ENCODE measurements around the gene CPA4.

GRCh38 chr7:130334274-130334673 is 41.3 kb downstream of the CPA4 start:
- TF ChIP-seq, protein P1, sequence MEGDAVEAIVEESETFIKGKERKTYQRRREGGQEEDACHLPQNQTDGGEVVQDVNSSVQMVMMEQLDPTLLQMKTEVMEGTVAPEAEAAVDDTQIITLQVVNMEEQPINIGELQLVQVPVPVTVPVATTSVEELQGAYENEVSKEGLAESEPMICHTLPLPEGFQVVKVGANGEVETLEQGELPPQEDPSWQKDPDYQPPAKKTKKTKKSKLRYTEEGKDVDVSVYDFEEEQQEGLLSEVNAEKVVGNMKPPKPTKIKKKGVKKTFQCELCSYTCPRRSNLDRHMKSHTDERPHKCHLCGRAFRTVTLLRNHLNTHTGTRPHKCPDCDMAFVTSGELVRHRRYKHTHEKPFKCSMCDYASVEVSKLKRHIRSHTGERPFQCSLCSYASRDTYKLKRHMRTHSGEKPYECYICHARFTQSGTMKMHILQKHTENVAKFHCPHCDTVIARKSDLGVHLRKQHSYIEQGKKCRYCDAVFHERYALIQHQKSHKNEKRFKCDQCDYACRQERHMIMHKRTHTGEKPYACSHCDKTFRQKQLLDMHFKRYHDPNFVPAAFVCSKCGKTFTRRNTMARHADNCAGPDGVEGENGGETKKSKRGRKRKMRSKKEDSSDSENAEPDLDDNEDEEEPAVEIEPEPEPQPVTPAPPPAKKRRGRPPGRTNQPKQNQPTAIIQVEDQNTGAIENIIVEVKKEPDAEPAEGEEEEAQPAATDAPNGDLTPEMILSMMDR (IDR thresholded peaks at IDR 0.05): no peak
- TF ChIP-seq SIN3A (IDR thresholded peaks at IDR 0.05; ENCODE audit: borderline replicate concordance, insufficient read depth, low read depth, low read length): no peak
